ENCODE results near the gene SLC27A3. TPM values are rescaled to one million over a fixed set of nuclear protein-coding genes. Genes with fewer than 3 reads are reported as not detected.

SLC27A3 gene
- 38.5 TPM for polyA plus RNA-seq (2013, experiment 1 of 2)
- 29.9 TPM for polyA plus RNA-seq (2013, experiment 2 of 2)

GRCh38 chr1:153774780-153775457 lies at the start of gene SLC27A3:
SLC27A3 (plus strand) TSS chr1:153775407; CDS start chr1:153775498, 91 bp downstream.
- peaks cover 15% of the 10 kb centered on the region for H3K4me1 ChIP-seq (ENCODE audit: control insufficient read depth, insufficient read depth, low read length, poor library complexity, severe bottlenecking)

GRCh38 chr1:153727463-153728304 lies 47.5 kb upstream of the SLC27A3 start, which contains the start of gene INTS3:
INTS3 (plus strand) TSS chr1:153728050; CDS start chr1:153728635, 585 bp downstream.
- Histone ChIP-seq H3K36me3 (ENCODE audit: control insufficient read depth, insufficient read depth, low read length) (peaks cover 15% of the 10 kb centered on the region), H3K4me1 (ENCODE audit: control insufficient read depth, insufficient read depth, low read length, poor library complexity, severe bottlenecking) (peaks cover 10% of the 10 kb centered on the region), H3K4me3 (ENCODE audit: extremely low read depth, insufficient read depth, low read length, poor library complexity, severe bottlenecking) (peak within 1 kb of the TSS; percentile 67), H3K9me3 (ENCODE audit: control insufficient read depth, low read length) (no peaks in the 10 kb centered on the region), H3K27ac (ENCODE audit: low read depth, low read length, severe bottlenecking) (peak within 1 kb of the TSS; percentile 88)
- 6% methylated on average over 25 to 32 of the region's 49 CpGs for WGBS, 2 experiments (ENCODE audit: insufficient coverage in 2 of 2)

More at GRCh38 chr1:153774780-153775457, at the start of gene SLC27A3:
- H3K9me3 ChIP-seq (ENCODE audit: control insufficient read depth, low read length), result no peaks in the 10 kb centered on the region
- 8% methylated on average over 25 to 32 of the region's 35 CpGs for WGBS, 2 experiments (ENCODE audit: insufficient coverage in 2 of 2)
- H3K27ac ChIP-seq (ENCODE audit: low read depth, low read length, severe bottlenecking), result peak within 1 kb of the TSS; percentile 45
- H3K4me3 ChIP-seq (ENCODE audit: extremely low read depth, insufficient read depth, low read length, poor library complexity, severe bottlenecking), result peak within 1 kb of the TSS; percentile 60
- H3K36me3 ChIP-seq (ENCODE audit: control insufficient read depth, insufficient read depth, low read length), result peaks cover 38% of the 10 kb centered on the region

GRCh38 chr1:153728305-153729066 lies 46.7 kb upstream of the SLC27A3 start:
- no peaks in the 10 kb centered on the region for H3K9me3 ChIP-seq (ENCODE audit: control insufficient read depth, low read length)
- H3K4me1 ChIP-seq (ENCODE audit: control insufficient read depth, insufficient read depth, low read length, poor library complexity, severe bottlenecking), result peaks cover 10% of the 10 kb centered on the region
- WGBS, 2 experiments (ENCODE audit: insufficient coverage in 2 of 2), result 0% methylated on average over 4 of the region's 19 CpGs; no CpG with 5 or more reads in 1 of the 2 experiments
- H3K27ac ChIP-seq (ENCODE audit: low read depth, low read length, severe bottlenecking), result peak overlapping the region; percentile 88
- peak overlapping the region; percentile 67 for H3K4me3 ChIP-seq (ENCODE audit: extremely low read depth, insufficient read depth, low read length, poor library complexity, severe bottlenecking)
- peaks cover 17% of the 10 kb centered on the region for H3K36me3 ChIP-seq (ENCODE audit: control insufficient read depth, insufficient read depth, low read length)

DNA sequence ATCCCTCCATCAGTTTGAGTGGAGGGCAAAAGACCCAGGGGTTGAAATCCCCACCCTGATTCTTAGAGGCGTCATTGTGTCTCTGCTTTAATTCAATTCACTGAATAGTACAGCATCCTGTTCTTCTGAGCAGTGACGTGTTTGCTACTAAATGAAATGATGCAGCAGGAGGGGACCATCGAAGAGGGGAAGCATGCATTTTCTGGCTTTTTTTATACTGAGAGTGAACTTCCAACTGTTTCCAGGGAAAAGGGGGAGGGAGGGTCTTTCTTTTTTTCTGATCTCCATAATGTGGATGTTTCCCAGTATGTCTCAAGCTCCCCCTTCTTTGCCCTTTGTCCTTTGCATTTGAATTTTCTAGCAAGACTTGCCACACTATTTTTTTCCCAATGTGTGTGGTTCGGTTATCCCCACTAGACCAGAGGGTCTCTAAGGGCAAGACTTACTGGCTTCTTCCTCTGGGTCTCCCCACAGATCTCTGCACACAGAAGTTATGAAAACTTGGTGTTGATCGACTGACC lies 44.7 kb upstream of the SLC27A3 start:
- Histone ChIP-seq H3K4me3 (ENCODE audit: extremely low read depth, insufficient read depth, low read length, poor library complexity, severe bottlenecking) (no peak overlapping the region), H3K27ac (ENCODE audit: low read depth, low read length, severe bottlenecking) (no peak overlapping the region), H3K9me3 (ENCODE audit: control insufficient read depth, low read length) (no peaks in the 10 kb centered on the region), H3K36me3 (ENCODE audit: control insufficient read depth, insufficient read depth, low read length) (peaks cover 28% of the 10 kb centered on the region), H3K4me1 (ENCODE audit: control insufficient read depth, insufficient read depth, low read length, poor library complexity, severe bottlenecking) (peaks cover 10% of the 10 kb centered on the region)
- WGBS, 2 experiments (ENCODE audit: insufficient coverage in 2 of 2), result 73 to 79% methylated on average over 3 to 4 of the region's 5 CpGs

- peaks cover 44% of the 10 kb centered on the region for H3K36me3 ChIP-seq (ENCODE audit: control insufficient read depth, insufficient read depth, low read length)
- whole genome bisulfite sequencing, 2 experiments (ENCODE audit: insufficient coverage in 2 of 2), result 83% methylated on average over 1 of the region's 1 CpG; no CpG with 5 or more reads in 1 of the 2 experiments
- no peak overlapping the region for H3K27ac ChIP-seq (ENCODE audit: low read depth, low read length, severe bottlenecking)
- peaks cover 8% of the 10 kb centered on the region for H3K4me1 ChIP-seq (ENCODE audit: control insufficient read depth, insufficient read depth, low read length, poor library complexity, severe bottlenecking)
- H3K4me3 ChIP-seq (ENCODE audit: extremely low read depth, insufficient read depth, low read length, poor library complexity, severe bottlenecking), result no peak overlapping the region
- H3K9me3 ChIP-seq (ENCODE audit: control insufficient read depth, low read length), result no peaks in the 10 kb centered on the region
These were observed 41.2 kb upstream of the SLC27A3 start for GRCh38 chr1:153733970-153734369.

DNA sequence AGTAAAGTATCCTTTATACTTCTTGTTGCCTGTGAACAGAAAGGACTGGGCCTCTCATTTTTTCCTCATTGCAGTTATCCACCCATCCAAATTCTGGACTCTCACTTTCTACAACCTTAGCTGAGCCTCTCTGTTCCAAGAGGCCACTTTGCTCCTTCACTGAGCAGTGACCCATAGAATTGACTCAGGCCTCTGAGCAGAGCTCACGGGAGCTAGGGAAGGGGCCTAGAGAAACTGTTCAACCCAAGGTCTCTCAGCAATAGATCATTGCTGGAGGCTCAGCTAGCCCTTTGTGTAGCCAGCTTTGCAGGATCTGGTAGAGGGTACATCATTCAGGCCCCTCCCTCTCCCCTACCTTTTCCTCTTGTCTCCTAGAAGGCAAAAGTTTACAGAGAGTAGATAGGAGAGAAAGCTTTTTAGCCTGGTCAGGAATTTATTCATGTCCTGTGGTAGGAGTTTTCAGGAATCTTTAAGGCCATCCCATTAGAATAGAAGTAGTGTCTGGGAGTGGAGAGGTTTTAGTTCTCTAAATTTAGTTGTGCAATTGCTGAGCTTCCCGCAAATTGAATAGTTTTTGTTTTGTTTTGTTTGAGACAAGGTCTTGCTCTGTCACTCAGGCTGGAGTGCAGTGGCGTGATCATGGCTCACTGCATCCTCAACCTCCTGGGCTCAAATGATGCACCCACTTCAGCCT lies 40.7 kb upstream of the SLC27A3 start:
- 76 to 82% methylated on average over 2 of the region's 3 CpGs for whole genome bisulfite sequencing, 2 experiments (ENCODE audit: insufficient coverage in 2 of 2)
- H3K4me3 ChIP-seq (ENCODE audit: extremely low read depth, insufficient read depth, low read length, poor library complexity, severe bottlenecking), result no peak overlapping the region
- peaks cover 50% of the 10 kb centered on the region for H3K36me3 ChIP-seq (ENCODE audit: control insufficient read depth, insufficient read depth, low read length)
- H3K9me3 ChIP-seq (ENCODE audit: control insufficient read depth, low read length), result no peaks in the 10 kb centered on the region
- H3K27ac ChIP-seq (ENCODE audit: low read depth, low read length, severe bottlenecking), result no peak overlapping the region
- H3K4me1 ChIP-seq (ENCODE audit: control insufficient read depth, insufficient read depth, low read length, poor library complexity, severe bottlenecking), result peaks cover 3% of the 10 kb centered on the region

GRCh38 chr1:153735090-153735420 lies 40.2 kb upstream of the SLC27A3 start:
- WGBS, 2 experiments (ENCODE audit: insufficient coverage in 2 of 2), result 83 to 100% methylated on average over 2 of the region's 3 CpGs
- no peak overlapping the region for H3K4me3 ChIP-seq (ENCODE audit: extremely low read depth, insufficient read depth, low read length, poor library complexity, severe bottlenecking)
- no peak overlapping the region for H3K27ac ChIP-seq (ENCODE audit: low read depth, low read length, severe bottlenecking)
- H3K4me1 ChIP-seq (ENCODE audit: control insufficient read depth, insufficient read depth, low read length, poor library complexity, severe bottlenecking), result no peaks in the 10 kb centered on the region
- H3K9me3 ChIP-seq (ENCODE audit: control insufficient read depth, low read length), result no peaks in the 10 kb centered on the region
- peaks cover 52% of the 10 kb centered on the region for H3K36me3 ChIP-seq (ENCODE audit: control insufficient read depth, insufficient read depth, low read length)

- no peaks in the 10 kb centered on the region for H3K9me3 ChIP-seq (ENCODE audit: control insufficient read depth, low read length)
- 100% methylated on average over 1 of the region's 2 CpGs for WGBS, 2 experiments (ENCODE audit: insufficient coverage in 2 of 2)
- no peak overlapping the region for H3K27ac ChIP-seq (ENCODE audit: low read depth, low read length, severe bottlenecking)
- H3K36me3 ChIP-seq (ENCODE audit: control insufficient read depth, insufficient read depth, low read length), result peaks cover 81% of the 10 kb centered on the region
- H3K4me3 ChIP-seq (ENCODE audit: extremely low read depth, insufficient read depth, low read length, poor library complexity, severe bottlenecking), result no peak overlapping the region
- no peaks in the 10 kb centered on the region for H3K4me1 ChIP-seq (ENCODE audit: control insufficient read depth, insufficient read depth, low read length, poor library complexity, severe bottlenecking)
These were observed 33.2 kb upstream of the SLC27A3 start for GRCh38 chr1:153741986-153742385.

GRCh38 chr1:153742411-153743142 lies 32.6 kb upstream of the SLC27A3 start:
- H3K36me3 ChIP-seq (ENCODE audit: control insufficient read depth, insufficient read depth, low read length), result peaks cover 83% of the 10 kb centered on the region
- no peak overlapping the region for H3K4me3 ChIP-seq (ENCODE audit: extremely low read depth, insufficient read depth, low read length, poor library complexity, severe bottlenecking)
- H3K27ac ChIP-seq (ENCODE audit: low read depth, low read length, severe bottlenecking), result no peak overlapping the region
- 81 to 88% methylated on average over 3 of the region's 5 CpGs for WGBS, 2 experiments (ENCODE audit: insufficient coverage in 2 of 2)
- H3K9me3 ChIP-seq (ENCODE audit: control insufficient read depth, low read length), result no peaks in the 10 kb centered on the region
- H3K4me1 ChIP-seq (ENCODE audit: control insufficient read depth, insufficient read depth, low read length, poor library complexity, severe bottlenecking), result no peaks in the 10 kb centered on the region

All from mesodermal cell (in vitro differentiated cells).